ENCODE data around the gene KIF1A. TPM values are rescaled to one million over a fixed set of nuclear protein-coding genes. Genes with fewer than 3 reads are reported as not detected.
"Not testable (repeated sequence)": the region's sequence is repeated elsewhere in the genome, so short reads cannot be mapped to it uniquely, and the experiment has no call there.

The KIF1A gene
- total and polyA plus RNA-seq, 4 experiments from 2014 or later: not detected

DNA sequence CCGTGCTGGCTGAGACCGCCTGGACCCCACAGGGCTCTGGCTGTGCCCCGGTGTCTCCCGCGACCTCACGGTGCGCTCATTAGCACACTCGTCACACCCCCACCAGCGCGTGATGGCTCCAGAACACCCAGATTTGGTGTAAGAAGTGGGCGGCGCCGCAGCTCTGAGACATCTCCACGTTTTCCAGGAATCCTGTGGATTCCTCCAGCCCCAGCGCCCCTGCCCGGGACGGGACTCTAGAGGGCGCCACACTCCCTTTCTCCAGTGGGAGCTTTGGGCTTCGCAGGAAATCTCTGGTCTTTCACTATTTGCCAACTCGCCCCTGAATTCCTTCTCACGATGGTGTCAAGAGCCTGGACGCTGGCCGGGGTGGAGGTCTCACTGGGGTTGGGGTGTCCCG lies 144.7 kb downstream of the KIF1A start:
- H3K4me3 Mint-ChIP-seq; POLR2A ChIA-PET (ENCODE audit: partially characterized antibody); H3K36me3 ChIP-seq (ENCODE audit: insufficient read depth, low read length): not testable (repeated sequence)

DNA sequence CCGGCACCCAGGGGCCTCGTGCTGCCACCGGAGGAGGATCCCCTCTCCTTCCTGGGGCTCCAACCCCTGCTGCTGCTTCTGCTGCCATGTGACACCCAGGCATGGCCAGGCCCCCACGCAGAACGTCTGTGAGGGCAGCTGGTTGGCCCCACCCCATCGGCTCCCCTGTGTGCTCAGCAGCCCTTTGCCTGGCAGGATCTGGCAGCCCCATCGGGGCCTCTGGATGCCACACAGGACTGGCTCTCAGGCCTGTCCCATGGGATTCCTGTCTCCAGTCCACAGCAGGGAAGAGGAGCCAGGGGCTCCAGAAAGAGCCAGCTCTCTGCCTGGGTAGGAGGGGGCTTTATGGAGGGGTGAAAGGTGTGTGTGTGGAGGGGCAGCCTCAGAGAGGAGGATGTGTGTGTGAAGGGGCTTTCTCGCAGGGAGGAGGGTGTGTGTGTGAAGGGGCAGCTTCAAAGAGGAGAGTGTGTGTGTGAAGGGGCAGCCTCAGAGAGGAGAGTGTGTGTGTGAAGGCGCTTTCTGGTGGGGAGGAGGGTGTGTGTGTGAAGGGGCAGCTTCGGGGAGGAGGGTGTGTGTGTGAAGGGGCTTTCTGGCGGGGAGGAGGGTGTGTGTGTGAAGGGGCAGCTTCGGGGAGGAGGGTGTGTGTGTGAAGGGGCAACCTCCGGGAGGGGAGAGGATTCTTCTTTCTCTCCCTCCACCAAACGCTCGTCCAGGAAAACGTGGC lies 145.4 kb downstream of the KIF1A start:
- POLR2A ChIA-PET (ENCODE audit: partially characterized antibody); H3K36me3 ChIP-seq (ENCODE audit: insufficient read depth, low read length); DNase-seq; H3K27ac ChIP-seq (ENCODE audit: low read depth, low read length); H3K4me1 ChIP-seq (ENCODE audit: insufficient read depth, low read length); H3K27ac Mint-ChIP-seq; H3K4me1 Mint-ChIP-seq; H3K36me3 Mint-ChIP-seq; H3K9me3 ChIP-seq (ENCODE audit: control insufficient read depth in 1 of 2, low read length in 2 of 2); CTCF ChIA-PET (ENCODE audit: partially characterized antibody); H3K4me3 Mint-ChIP-seq; H3K27me3 ChIP-seq (ENCODE audit: insufficient read depth, low read length); H3K9me3 Mint-ChIP-seq; H3K4me3 ChIP-seq (ENCODE audit: low read length in 2 of 2); intact Hi-C loops (cut with micrococcal nuclease): not testable (repeated sequence)
- peaks cover 4 to 14% of the 10 kb centered on the region in 2 donors for H3K27me3 Mint-ChIP-seq

More for the DNA sequence above, 144.7 kb downstream of the KIF1A start:
- H3K27ac Mint-ChIP-seq; DNase-seq; CTCF ChIA-PET (ENCODE audit: partially characterized antibody); H3K27ac ChIP-seq (ENCODE audit: low read depth, low read length); H3K27me3 ChIP-seq (ENCODE audit: insufficient read depth, low read length); H3K9me3 Mint-ChIP-seq; H3K9me3 ChIP-seq (ENCODE audit: control insufficient read depth in 1 of 2, low read length in 2 of 2); H3K27me3 Mint-ChIP-seq; intact Hi-C loops (cut with micrococcal nuclease); H3K36me3 Mint-ChIP-seq; H3K4me1 Mint-ChIP-seq; H3K4me3 ChIP-seq (ENCODE audit: low read length in 2 of 2); H3K4me1 ChIP-seq (ENCODE audit: insufficient read depth, low read length): not testable (repeated sequence)

DNA sequence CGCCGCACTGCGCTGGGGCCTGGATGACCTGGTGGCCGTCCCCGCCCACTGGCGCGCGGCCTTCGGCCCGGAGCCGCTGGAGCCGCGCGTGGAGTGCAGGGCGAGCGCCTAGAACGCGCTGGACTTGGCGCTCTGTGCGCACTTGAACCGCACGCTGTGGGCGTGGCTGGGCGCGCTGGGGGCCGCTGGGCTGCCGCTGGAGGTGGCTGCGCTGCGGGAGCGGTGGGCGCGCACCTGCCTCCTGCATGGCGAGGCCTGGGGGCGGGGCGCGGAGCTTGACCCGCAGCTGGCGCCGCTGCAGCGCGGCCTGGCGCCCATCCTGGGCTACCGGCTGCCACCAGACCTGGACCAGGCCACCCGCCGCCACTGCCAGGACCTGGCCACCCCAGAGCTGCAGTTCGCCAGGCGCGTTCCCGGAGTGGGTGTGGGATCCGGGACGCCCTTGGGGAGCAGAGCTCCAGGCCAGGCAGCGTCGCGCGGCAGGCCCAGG lies 147.3 kb downstream of the KIF1A start:
- Histone ChIP-seq H3K9me3 (ENCODE audit: control insufficient read depth in 1 of 2, low read length in 2 of 2) (no peaks in the 10 kb centered on the region), H3K4me1 (ENCODE audit: insufficient read depth, low read length) (no peaks in the 10 kb centered on the region), H3K27ac (ENCODE audit: low read depth, low read length) (no peak overlapping the region), H3K36me3 (ENCODE audit: insufficient read depth, low read length) (no peaks in the 10 kb centered on the region), H3K4me3 (ENCODE audit: low read length in 2 of 2) (no peak overlapping the region), H3K27me3 (ENCODE audit: insufficient read depth, low read length) (no peaks in the 10 kb centered on the region)
- no peak overlapping the region for H3K27ac Mint-ChIP-seq
- no peaks in the 10 kb centered on the region for H3K9me3 Mint-ChIP-seq
- CTCF ChIA-PET (ENCODE audit: partially characterized antibody): no interaction called here
- intact Hi-C loops (cut with micrococcal nuclease): no loop called here
- no peaks in the 10 kb centered on the region for H3K36me3 Mint-ChIP-seq
- peaks cover 5 to 15% of the 10 kb centered on the region in 2 donors for H3K27me3 Mint-ChIP-seq
- POLR2A ChIA-PET (ENCODE audit: partially characterized antibody): no interaction called here
- H3K4me1 Mint-ChIP-seq: no peaks in the 10 kb centered on the region
- H3K4me3 Mint-ChIP-seq: no peak overlapping the region
- no peak for DNase-seq

DNA sequence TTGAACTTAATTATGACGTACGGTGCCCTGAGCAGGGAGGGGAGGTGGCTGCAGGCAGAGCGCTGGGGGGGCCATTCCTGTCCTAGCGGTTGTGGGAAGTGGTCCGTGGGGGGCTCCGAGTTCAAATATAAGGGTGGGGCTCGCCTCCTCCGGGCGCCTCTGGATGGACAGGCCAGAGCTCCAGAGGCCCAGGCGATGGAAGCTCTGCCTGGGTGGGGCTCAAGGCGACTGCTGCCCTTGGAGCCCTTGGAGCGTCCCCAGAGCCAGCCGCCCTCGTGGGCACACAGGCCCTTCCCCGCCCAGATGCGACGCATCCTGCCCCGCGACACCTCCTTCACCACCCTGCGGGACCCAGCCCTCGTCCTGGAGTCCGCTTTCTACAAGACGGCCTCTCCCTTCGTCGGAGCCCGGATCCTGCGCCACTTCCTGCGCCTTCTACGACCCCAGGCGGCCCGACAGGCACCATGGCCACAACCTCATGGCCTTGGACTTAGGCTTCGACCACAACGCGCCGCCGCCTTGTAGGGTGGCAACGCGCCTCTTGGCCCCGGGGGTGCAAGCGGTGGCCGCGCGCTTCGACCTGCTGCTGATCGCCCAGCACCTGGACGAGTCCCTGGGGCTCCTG lies 147.8 kb downstream of the KIF1A start:
- H3K27ac ChIP-seq (ENCODE audit: low read depth, low read length): no peak overlapping the region
- POLR2A ChIA-PET (ENCODE audit: partially characterized antibody): no interaction called here
- no peak overlapping the region for H3K4me3 ChIP-seq (ENCODE audit: low read length in 2 of 2)
- H3K36me3 Mint-ChIP-seq: no peaks in the 10 kb centered on the region
- no peak overlapping the region for H3K27ac Mint-ChIP-seq
- H3K4me3 Mint-ChIP-seq: no peak overlapping the region
- peaks cover 5 to 17% of the 10 kb centered on the region in 2 donors for H3K27me3 Mint-ChIP-seq
- peaks cover 0 to under 1% (median 0%) of the 10 kb centered on the region in 8 donors for H3K9me3 Mint-ChIP-seq
- H3K4me1 ChIP-seq (ENCODE audit: insufficient read depth, low read length): no peaks in the 10 kb centered on the region
- intact Hi-C loops (cut with micrococcal nuclease): no loop called here
- DNase-seq: no peak
- H3K4me1 Mint-ChIP-seq: no peaks in the 10 kb centered on the region
- no peaks in the 10 kb centered on the region for H3K36me3 ChIP-seq (ENCODE audit: insufficient read depth, low read length)
- no peaks in the 10 kb centered on the region for H3K9me3 ChIP-seq (ENCODE audit: control insufficient read depth in 1 of 2, low read length in 2 of 2)
- H3K27me3 ChIP-seq (ENCODE audit: insufficient read depth, low read length): no peaks in the 10 kb centered on the region
- CTCF ChIA-PET (ENCODE audit: partially characterized antibody): no interaction called here

DNA sequence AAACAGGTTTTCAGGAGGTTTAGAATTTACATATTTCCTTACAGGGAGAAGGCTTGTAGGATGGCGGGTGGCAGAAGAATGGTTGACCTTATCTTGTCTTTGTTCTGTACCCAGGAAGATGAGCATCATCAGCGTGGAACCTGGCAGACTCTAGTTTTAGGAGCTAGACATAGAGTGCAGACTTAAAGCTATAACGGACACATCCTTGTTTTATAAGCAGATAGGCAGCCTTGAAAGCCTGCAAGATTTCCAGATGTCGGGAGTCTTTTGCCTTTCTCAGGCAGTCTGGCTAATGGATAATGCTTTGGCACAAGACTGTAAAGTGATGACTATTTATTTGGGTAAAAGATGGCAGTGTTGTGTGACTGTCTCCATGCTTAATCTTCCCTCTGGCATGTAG lies 149.1 kb downstream of the KIF1A start:
- H3K4me3 Mint-ChIP-seq: no peak overlapping the region
- Histone ChIP-seq H3K4me1 (ENCODE audit: insufficient read depth, low read length) (no peaks in the 10 kb centered on the region), H3K36me3 (ENCODE audit: insufficient read depth, low read length) (no peaks in the 10 kb centered on the region), H3K27ac (ENCODE audit: low read depth, low read length) (no peak overlapping the region), H3K4me3 (ENCODE audit: low read length in 2 of 2) (no peak overlapping the region), H3K27me3 (ENCODE audit: insufficient read depth, low read length) (no peaks in the 10 kb centered on the region), H3K9me3 (ENCODE audit: control insufficient read depth in 1 of 2, low read length in 2 of 2) (no peaks in the 10 kb centered on the region)
- peaks cover 0 to 7% (median 3%) of the 10 kb centered on the region in 8 donors for H3K9me3 Mint-ChIP-seq
- H3K4me1 Mint-ChIP-seq: no peaks in the 10 kb centered on the region
- intact Hi-C loops (cut with micrococcal nuclease): no loop called here
- H3K27ac Mint-ChIP-seq: no peak overlapping the region
- ChIA-PET POLR2A (ENCODE audit: partially characterized antibody) (no interaction called here), CTCF (ENCODE audit: partially characterized antibody) (no interaction called here)
- no peak for DNase-seq
- no peaks in the 10 kb centered on the region for H3K36me3 Mint-ChIP-seq
- H3K27me3 Mint-ChIP-seq: peaks cover 12 to 22% of the 10 kb centered on the region in 2 donors

DNA sequence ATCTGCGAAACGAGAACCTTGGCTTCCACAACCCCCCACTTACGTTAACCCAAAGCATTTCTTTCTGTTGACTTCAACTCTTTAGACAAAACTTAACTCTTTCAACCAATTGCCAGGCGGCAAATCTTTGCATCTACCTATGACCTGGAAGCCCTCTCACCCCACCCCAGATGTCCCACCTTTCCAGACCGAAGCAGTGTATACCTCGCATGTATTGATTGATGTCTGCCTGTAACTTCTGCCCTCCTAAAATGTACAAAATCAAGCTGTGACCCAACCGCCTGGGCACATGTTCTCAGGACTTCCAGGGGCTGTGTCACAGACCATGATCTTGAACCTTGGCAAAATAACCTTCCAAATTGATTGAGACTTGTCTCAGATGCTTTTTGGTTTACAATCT lies 149.6 kb downstream of the KIF1A start:
- Histone ChIP-seq H3K27me3 (ENCODE audit: insufficient read depth, low read length) (no peaks in the 10 kb centered on the region), H3K36me3 (ENCODE audit: insufficient read depth, low read length) (no peaks in the 10 kb centered on the region), H3K4me1 (ENCODE audit: insufficient read depth, low read length) (no peaks in the 10 kb centered on the region), H3K4me3 (ENCODE audit: low read length in 2 of 2) (no peak overlapping the region), H3K9me3 (ENCODE audit: control insufficient read depth in 1 of 2, low read length in 2 of 2) (no peaks in the 10 kb centered on the region), H3K27ac (ENCODE audit: low read depth, low read length) (no peak overlapping the region)
- Mint-ChIP-seq H3K36me3 (no peaks in the 10 kb centered on the region), H3K4me1 (no peaks in the 10 kb centered on the region), H3K4me3 (no peak overlapping the region), H3K27me3 (peaks cover 12 to 22% of the 10 kb centered on the region in 2 donors), H3K9me3 (peaks cover 0 to 11% (median 5%) of the 10 kb centered on the region in 8 donors), H3K27ac (no peak overlapping the region)
- ChIA-PET CTCF (ENCODE audit: partially characterized antibody) (no interaction called here), POLR2A (ENCODE audit: partially characterized antibody) (no interaction called here)
- DNase-seq: no peak
- intact Hi-C loops (cut with micrococcal nuclease): no loop called here

DNA sequence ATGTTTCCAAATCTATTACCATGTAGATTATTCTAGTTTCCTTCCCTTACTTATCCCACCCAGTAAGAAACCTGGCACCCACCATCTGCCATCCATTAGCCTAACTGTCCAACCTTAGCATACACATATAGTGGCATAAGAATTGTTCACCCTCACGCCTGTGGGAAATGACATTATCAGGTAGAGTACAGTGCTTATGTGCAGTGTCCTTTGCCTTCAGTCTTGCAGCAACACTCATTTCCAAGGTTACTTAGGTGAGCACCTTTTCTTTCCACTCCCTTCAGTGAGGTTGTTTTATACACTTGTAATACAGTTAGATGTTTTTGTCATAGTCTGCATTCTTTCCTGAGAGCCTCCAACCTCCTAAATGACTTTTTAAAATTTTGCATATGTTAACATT lies 155.4 kb downstream of the KIF1A start:
- Histone ChIP-seq H3K9me3 (ENCODE audit: control insufficient read depth in 1 of 2, low read length in 2 of 2) (no peaks in the 10 kb centered on the region), H3K4me1 (ENCODE audit: insufficient read depth, low read length) (no peaks in the 10 kb centered on the region), H3K27ac (ENCODE audit: low read depth, low read length) (no peak overlapping the region), H3K4me3 (ENCODE audit: low read length in 2 of 2) (no peak overlapping the region), H3K27me3 (ENCODE audit: insufficient read depth, low read length) (no peaks in the 10 kb centered on the region), H3K36me3 (ENCODE audit: insufficient read depth, low read length) (no peaks in the 10 kb centered on the region)
- Mint-ChIP-seq H3K36me3 (no peaks in the 10 kb centered on the region), H3K4me3 (no peak overlapping the region), H3K4me1 (no peaks in the 10 kb centered on the region), H3K27ac (no peak overlapping the region), H3K27me3 (peaks cover 8 to 19% of the 10 kb centered on the region in 2 donors), H3K9me3 (peaks cover 0 to 24% (median 17%) of the 10 kb centered on the region in 8 donors)
- DNase-seq: no peak
- POLR2A ChIA-PET (ENCODE audit: partially characterized antibody): no interaction called here
- intact Hi-C loops (cut with micrococcal nuclease): no loop called here
- CTCF ChIA-PET (ENCODE audit: partially characterized antibody): no interaction called here
